Upper lobe of left lung (tissue), 6 donors: ENCODE results near the gene SPINK2. TPM values are rescaled to one million over a fixed set of nuclear protein-coding genes. Genes with fewer than 3 reads are reported as not detected.

Experiments
- ATAC-seq, 2 donors: fragments of 200-7000 bp; cut with Tn5 transposase; one replicate each; pipeline ENCODE4 v1.9.1; 2022; ENCODE audit warnings: mild to moderate bottlenecking in 2 of 2, moderate library complexity in 2 of 2; ENCODE audit not compliant: low FRiP score in 2 of 2
- DNase-seq, 2 donors: peaks; one replicate each; pipeline ENCODE4 v3.0.0-alpha.2; 2019 to 2020
- H3K27ac ChIP-seq, 4 donors: fragments of 200-600 bp; sonication (generic); one replicate each; pipeline ENCODE4 v1.5.1; 2016 to 2019
- H3K27me3 ChIP-seq, 4 donors: fragments of 200-600 bp; sonication (generic); one replicate each; pipeline ENCODE4 v1.5.1; 2017 to 2019
- H3K36me3 ChIP-seq, 4 donors: fragments of 200-600 bp; sonication (generic); one replicate each; pipeline ENCODE4 v1.5.1; 2016 to 2019
- H3K4me1 ChIP-seq, 4 donors: fragments of 200-600 bp; sonication (generic); one replicate each; pipeline ENCODE4 v1.5.1; 2018 to 2019
- H3K4me3 ChIP-seq, 4 donors: fragments of 200-600 bp; sonication (generic); one replicate each; pipeline ENCODE4 v1.5.1; 2017 to 2019; ENCODE audit warnings: mild to moderate bottlenecking in 2 of 4, moderate library complexity in 1 of 4
- H3K9me3 ChIP-seq, 4 donors: fragments of 200-600 bp; sonication (generic); one replicate each; pipeline ENCODE4 v1.5.1; 2018 to 2019
- EP300 ChIP-seq, 4 donors: sonication (generic); formaldehyde crosslinking; IDR thresholded peaks; one replicate each; pipeline ENCODE4 v1.5.1; 2017; ENCODE audit warnings: antibody characterized with exemption in 4 of 4, control low read depth in 2 of 4
- POLR2A ChIP-seq, 4 donors: fragments of 450-650 bp; IDR thresholded peaks; one replicate each; pipeline ENCODE4 v1.5.1; 2016 to 2017; ENCODE audit warnings: antibody characterized with exemption in 4 of 4, mild to moderate bottlenecking in 2 of 4
- POLR2AphosphoS5 ChIP-seq, 2 donors: sonication (generic); formaldehyde crosslinking; IDR thresholded peaks; one replicate each; pipeline ENCODE4 v1.5.1; 2017; ENCODE audit warnings: antibody characterized with exemption in 2 of 2
- WGBS, 2 donors: methylation state at CpG; one replicate each; pipeline ENCODE4 v1.1.5; 2017 to 2018; 5-methylcytosine and 5-hydroxymethylcytosine counted together
- total RNA-seq, 6 donors: library from RNA; depleted of rRNA in 4 of 6; stranded (reverse); fragments of >200 nt in 4 of 6; gene quantifications; one replicate each; pipeline versions ENCODE4 v1.1.0 to v1.2.1, GENCODE V29; 2016 to 2021
- TF ChIP-seq, protein P1 (sequence below), 6 experiments: fragments of 450-650 bp in 4 of 6; fragments of 200-600 bp in 2 of 6; sonication (generic) in 2 of 6; IDR thresholded peaks; one replicate each; pipeline ENCODE4 v1.5.1; 2016 to 2019; ENCODE audit warnings: antibody characterized with exemption in 6 of 6
- donor health status: DM: no; HTN: no; CAD: no; lungs with moderate emphysema.
- donor health status: DM: no; HTN: yes; CAD: no; lungs with severe emphysema.

Gene SPINK2
- total RNA-seq, 6 donors from 2014 or later, result not detected

DNA sequence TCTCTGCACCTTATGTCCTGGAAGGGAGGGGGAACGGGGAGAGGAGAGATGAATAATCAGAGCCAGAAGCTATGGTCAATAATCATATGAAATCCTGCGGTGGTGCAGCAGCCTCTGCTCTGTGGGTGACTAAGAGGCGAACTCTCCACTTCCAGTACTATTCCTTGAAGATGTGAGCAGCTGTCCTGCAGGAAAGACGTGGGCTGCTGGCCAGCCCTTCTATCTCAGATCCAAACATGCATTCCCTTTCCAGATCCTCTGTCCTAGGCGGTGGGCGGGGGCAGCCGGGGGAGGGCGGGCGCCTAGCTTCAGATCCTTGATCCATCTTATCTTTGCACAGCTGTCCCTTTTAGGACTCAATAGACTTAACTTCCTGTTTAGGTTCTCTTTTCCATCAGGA lies 34.5 kb downstream of the SPINK2 start:
- no peak for TF ChIP-seq EP300 (IDR thresholded peaks at IDR 0.05)
- peak in 1 of 2 donors; percentile 24 for TF ChIP-seq POLR2AphosphoS5 (IDR thresholded peaks at IDR 0.05)
- TF ChIP-seq, protein P1, sequence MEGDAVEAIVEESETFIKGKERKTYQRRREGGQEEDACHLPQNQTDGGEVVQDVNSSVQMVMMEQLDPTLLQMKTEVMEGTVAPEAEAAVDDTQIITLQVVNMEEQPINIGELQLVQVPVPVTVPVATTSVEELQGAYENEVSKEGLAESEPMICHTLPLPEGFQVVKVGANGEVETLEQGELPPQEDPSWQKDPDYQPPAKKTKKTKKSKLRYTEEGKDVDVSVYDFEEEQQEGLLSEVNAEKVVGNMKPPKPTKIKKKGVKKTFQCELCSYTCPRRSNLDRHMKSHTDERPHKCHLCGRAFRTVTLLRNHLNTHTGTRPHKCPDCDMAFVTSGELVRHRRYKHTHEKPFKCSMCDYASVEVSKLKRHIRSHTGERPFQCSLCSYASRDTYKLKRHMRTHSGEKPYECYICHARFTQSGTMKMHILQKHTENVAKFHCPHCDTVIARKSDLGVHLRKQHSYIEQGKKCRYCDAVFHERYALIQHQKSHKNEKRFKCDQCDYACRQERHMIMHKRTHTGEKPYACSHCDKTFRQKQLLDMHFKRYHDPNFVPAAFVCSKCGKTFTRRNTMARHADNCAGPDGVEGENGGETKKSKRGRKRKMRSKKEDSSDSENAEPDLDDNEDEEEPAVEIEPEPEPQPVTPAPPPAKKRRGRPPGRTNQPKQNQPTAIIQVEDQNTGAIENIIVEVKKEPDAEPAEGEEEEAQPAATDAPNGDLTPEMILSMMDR (IDR thresholded peaks at IDR 0.05), result no peak
- TF ChIP-seq POLR2A (IDR thresholded peaks at IDR 0.05), result no peak
- Histone ChIP-seq H3K36me3 (no peaks in the 10 kb centered on the region), H3K4me1 (peaks cover 5 to 16% (median 10%) of the 10 kb centered on the region in 4 donors), H3K27ac (peak overlapping the region; percentile 5 to 84 (median 68)), H3K27me3 (no peaks in the 10 kb centered on the region), H3K4me3 (no peak overlapping the region), H3K9me3 (no peaks in the 10 kb centered on the region)
- peak; percentile 41 to 84 for DNase-seq
- WGBS, 2 donors, result 54 to 68% methylated on average over 9 of the region's 9 CpGs
- peak; percentile 69 to 74 for ATAC-seq

DNA sequence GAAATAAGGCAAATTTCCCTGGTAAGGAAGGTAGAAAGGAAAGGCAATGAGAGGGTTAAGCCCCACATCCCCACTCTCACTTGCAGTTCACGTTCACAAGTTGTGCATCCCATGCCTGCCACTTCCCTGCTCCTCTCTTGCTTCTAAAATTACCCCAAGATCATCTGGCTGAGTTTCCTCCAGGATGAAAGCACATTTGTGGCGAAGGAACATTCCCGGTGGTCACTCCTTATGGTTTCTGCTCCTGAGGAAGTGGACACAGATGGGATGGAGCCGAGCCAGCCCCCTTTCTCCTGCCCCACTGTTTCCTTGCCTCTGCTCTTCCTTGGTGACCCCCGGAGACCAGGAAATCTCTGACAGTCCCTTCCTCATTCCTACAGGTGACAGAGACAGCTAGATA lies 37.5 kb downstream of the SPINK2 start:
- H3K36me3 ChIP-seq, result no peaks in the 10 kb centered on the region
- no peak for ATAC-seq
- no peaks in the 10 kb centered on the region for H3K9me3 ChIP-seq
- DNase-seq, result no peak
- TF ChIP-seq POLR2AphosphoS5 (IDR thresholded peaks at IDR 0.05) (no peak), POLR2A (IDR thresholded peaks at IDR 0.05) (no peak), EP300 (IDR thresholded peaks at IDR 0.05) (no peak)
- TF ChIP-seq, protein P1 (IDR thresholded peaks at IDR 0.05), result no peak
- H3K27me3 ChIP-seq, result no peaks in the 10 kb centered on the region
- H3K4me1 ChIP-seq, result peaks cover 5 to 16% (median 10%) of the 10 kb centered on the region in 4 donors
- H3K4me3 ChIP-seq, result no peak overlapping the region
- 49 to 52% methylated on average over 5 of the region's 5 CpGs for WGBS, 2 donors
- no peak overlapping the region for H3K27ac ChIP-seq

DNA sequence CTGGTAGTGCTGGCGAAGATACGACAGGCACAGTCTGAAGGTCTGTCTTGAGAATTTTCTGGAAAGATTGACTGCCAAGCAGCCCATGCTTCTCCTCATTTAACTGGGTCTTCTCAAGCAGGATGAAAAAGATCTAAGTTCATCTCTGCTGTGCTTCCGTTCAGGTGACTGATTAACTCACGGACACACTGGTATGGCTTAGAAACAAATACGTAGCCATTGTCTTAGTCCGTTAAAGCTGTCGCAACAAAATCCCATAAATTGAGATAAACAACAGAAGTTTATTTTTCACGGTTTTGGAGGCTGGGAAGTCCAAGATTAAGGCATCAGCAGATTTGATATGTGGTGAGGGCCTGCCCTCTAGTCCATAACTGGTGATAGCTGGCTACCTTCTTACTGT lies 39.5 kb downstream of the SPINK2 start:
- 94 to 96% methylated on average over 8 of the region's 8 CpGs for WGBS, 2 donors
- no peak overlapping the region for H3K4me3 ChIP-seq
- no peak overlapping the region for H3K27ac ChIP-seq
- no peak for DNase-seq
- TF ChIP-seq EP300 (IDR thresholded peaks at IDR 0.05), result no peak
- TF ChIP-seq POLR2AphosphoS5 (IDR thresholded peaks at IDR 0.05), result no peak
- TF ChIP-seq, protein P1 (IDR thresholded peaks at IDR 0.05), result no peak
- no peak for TF ChIP-seq POLR2A (IDR thresholded peaks at IDR 0.05)
- ATAC-seq, result no peak
- H3K4me1 ChIP-seq, result peaks cover 0 to 5% (median 4%) of the 10 kb centered on the region in 4 donors
- no peaks in the 10 kb centered on the region for H3K36me3 ChIP-seq
- no peaks in the 10 kb centered on the region for H3K9me3 ChIP-seq
- H3K27me3 ChIP-seq, result no peaks in the 10 kb centered on the region

DNA sequence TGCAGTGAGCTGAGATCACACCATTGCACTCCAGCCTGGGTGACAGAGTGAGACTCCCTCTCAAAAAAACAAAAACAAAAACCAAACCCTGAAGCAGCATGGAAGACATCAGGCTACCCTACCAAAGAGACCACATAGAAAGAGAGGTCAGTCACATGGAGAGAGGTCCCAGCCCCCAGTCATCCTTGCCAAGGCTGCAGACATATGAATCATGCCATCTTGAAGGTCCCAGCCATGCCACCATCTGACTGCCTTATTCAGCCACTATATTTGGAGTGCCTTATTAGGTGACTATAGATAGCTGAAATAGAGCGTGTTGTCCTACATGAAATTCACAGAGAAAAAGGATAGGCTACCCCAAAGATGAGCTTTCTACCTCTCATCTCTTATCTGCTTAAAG lies 48.2 kb downstream of the SPINK2 start:
- 100% methylated on average over 1 of the region's 1 CpG for WGBS, 2 donors
- Histone ChIP-seq H3K4me1 (peaks cover 0 to 3% (median 0%) of the 10 kb centered on the region in 4 donors), H3K9me3 (no peaks in the 10 kb centered on the region), H3K27ac (no peak overlapping the region), H3K27me3 (no peaks in the 10 kb centered on the region), H3K36me3 (no peaks in the 10 kb centered on the region), H3K4me3 (no peak overlapping the region)
- DNase-seq, result no peak
- no peak for ATAC-seq
- TF ChIP-seq, protein P1 (IDR thresholded peaks at IDR 0.05), result no peak
- TF ChIP-seq EP300 (IDR thresholded peaks at IDR 0.05), result no peak
- no peak for TF ChIP-seq POLR2AphosphoS5 (IDR thresholded peaks at IDR 0.05)

DNA sequence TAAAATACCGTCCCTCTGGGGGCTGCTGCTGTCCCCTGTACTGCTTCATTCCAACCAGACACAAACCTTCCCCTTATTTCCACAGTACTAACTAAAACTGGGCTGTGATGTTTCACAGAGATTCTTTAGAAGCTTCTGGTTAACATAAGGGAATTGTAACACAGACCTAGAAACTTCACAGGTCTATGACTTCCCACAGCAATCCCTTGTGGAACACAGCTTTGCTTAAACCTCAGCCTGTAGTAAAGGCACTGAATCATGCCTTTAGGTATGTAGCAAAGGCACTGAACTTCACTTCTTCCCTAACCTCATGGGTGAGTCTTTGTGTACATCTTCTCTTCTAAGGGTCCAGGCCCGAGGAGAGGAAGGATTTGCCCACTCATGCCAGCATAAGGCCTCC lies 49.4 kb downstream of the SPINK2 start:
- Histone ChIP-seq H3K4me3 (no peak overlapping the region), H3K27me3 (no peaks in the 10 kb centered on the region), H3K9me3 (no peaks in the 10 kb centered on the region), H3K27ac (no peak overlapping the region), H3K36me3 (no peaks in the 10 kb centered on the region), H3K4me1 (peaks cover 0 to 6% (median 3%) of the 10 kb centered on the region in 4 donors)
- ATAC-seq, result no peak
- no peak for DNase-seq
- 75 to 78% methylated on average over 2 of the region's 2 CpGs for WGBS, 2 donors
- TF ChIP-seq POLR2AphosphoS5 (IDR thresholded peaks at IDR 0.05) (no peak), POLR2A (IDR thresholded peaks at IDR 0.05) (no peak), EP300 (IDR thresholded peaks at IDR 0.05) (no peak)
- TF ChIP-seq, protein P1 (IDR thresholded peaks at IDR 0.05), result no peak
